Right lobe of liver (tissue), 6 donors: Measurements from ENCODE around the gene PLXNB2. TPM values are rescaled to one million over a fixed set of nuclear protein-coding genes. Genes with fewer than 3 reads are reported as not detected.

Source experiments
- ATAC-seq, 4 donors: fragments of 200-7000 bp; cut with Tn5 transposase; one replicate each; pipeline ENCODE4 v1.9.1; 2020; ENCODE audit warnings: mild to moderate bottlenecking in 4 of 4, moderate library complexity in 4 of 4
- DNase-seq, 3 donors: peaks; one replicate each; pipeline ENCODE4 v3.0.0-alpha.2; 2020
- H3K27ac ChIP-seq, 3 donors: fragments of 200-600 bp; one replicate each; pipeline ENCODE4 v1.8.0; 2022
- H3K27me3 ChIP-seq, 2 donors: fragments of 200-600 bp; one replicate each; pipeline ENCODE4 v1.8.0; 2022
- H3K36me3 ChIP-seq, 4 donors: fragments of 200-600 bp; sonication (generic) in 1 of 4; one replicate each; pipeline versions ENCODE4 v1.5.1 to v1.8.0; 2017 to 2022; ENCODE audit warnings: control low read depth in 1 of 4
- H3K4me1 ChIP-seq, 4 donors: fragments of 200-600 bp; sonication (generic) in 1 of 4; one replicate each; pipeline versions ENCODE4 v1.5.1 to v1.8.0; 2017 to 2022; ENCODE audit warnings: control low read depth in 1 of 4
- H3K4me3 ChIP-seq, 3 donors: fragments of 200-600 bp; one replicate each; pipeline ENCODE4 v1.8.0; 2022
- H3K9me3 ChIP-seq, 4 donors: fragments of 200-600 bp; sonication (generic) in 1 of 4; one replicate each; pipeline versions ENCODE4 v1.5.1 to v1.8.0; 2017 to 2022; ENCODE audit warnings: control low read depth in 1 of 4
- POLR2A ChIP-seq: fragments of 450-650 bp; IDR thresholded peaks from one replicate; pipeline ENCODE4 v1.6.1; 2017; ENCODE audit warnings: antibody characterized with exemption, mild to moderate bottlenecking
- WGBS: methylation state at CpG from one replicate; pipeline ENCODE4 v1.1.6; 2018; ENCODE audit warnings: low coverage, low lambda C conversion rate; ENCODE audit not compliant: insufficient coverage; ENCODE audit errors: missing lambda C conversion rate; 5-methylcytosine and 5-hydroxymethylcytosine counted together
- intact Hi-C, 2 donors: fragments of 100-400 bp; cut with DNase I; formaldehyde crosslinking; loops; one replicate each; pipeline versions ENCODE4 v1.11.2 to v1.14.1; 2022
- total RNA-seq, 6 experiments: library from RNA; depleted of rRNA in 2 of 6; stranded (reverse); fragments of >200 nt in 2 of 6; fragmentation: NEBNext Ultra II Directional in 3 of 6; extraction: Animal tissue kit (Norgen Biotek cat#: 25700) in 3 of 6; gene quantifications; one replicate each; pipeline versions ENCODE4 v1.1.0 to v1.2.4, GENCODE V29; 2016 to 2023
- TF ChIP-seq, protein P1 (sequence below), 4 donors: fragments of 200-600 bp in 3 of 4; fragments of 450-650 bp in 1 of 4; IDR thresholded peaks; one replicate each; pipeline versions ENCODE4 v1.5.1 to v1.8.0; 2016 to 2022; ENCODE audit warnings: antibody characterized with exemption in 4 of 4, mild to moderate bottlenecking in 2 of 4
- donor health status: DM: no; HTN: yes; CAD: no.
- donor health status: DM: no; HTN: no; CAD: no.
- donor health status: DM: no; HTN: no; CAD: no.
- donor health status: DM: no; HTN: yes; CAD: no.
- donor health status: DM: no; HTN: yes; CAD: no.

The PLXNB2 gene
- total RNA-seq, 6 experiments from 2014 or later, result 154 to 181 (median 161) TPM

DNA sequence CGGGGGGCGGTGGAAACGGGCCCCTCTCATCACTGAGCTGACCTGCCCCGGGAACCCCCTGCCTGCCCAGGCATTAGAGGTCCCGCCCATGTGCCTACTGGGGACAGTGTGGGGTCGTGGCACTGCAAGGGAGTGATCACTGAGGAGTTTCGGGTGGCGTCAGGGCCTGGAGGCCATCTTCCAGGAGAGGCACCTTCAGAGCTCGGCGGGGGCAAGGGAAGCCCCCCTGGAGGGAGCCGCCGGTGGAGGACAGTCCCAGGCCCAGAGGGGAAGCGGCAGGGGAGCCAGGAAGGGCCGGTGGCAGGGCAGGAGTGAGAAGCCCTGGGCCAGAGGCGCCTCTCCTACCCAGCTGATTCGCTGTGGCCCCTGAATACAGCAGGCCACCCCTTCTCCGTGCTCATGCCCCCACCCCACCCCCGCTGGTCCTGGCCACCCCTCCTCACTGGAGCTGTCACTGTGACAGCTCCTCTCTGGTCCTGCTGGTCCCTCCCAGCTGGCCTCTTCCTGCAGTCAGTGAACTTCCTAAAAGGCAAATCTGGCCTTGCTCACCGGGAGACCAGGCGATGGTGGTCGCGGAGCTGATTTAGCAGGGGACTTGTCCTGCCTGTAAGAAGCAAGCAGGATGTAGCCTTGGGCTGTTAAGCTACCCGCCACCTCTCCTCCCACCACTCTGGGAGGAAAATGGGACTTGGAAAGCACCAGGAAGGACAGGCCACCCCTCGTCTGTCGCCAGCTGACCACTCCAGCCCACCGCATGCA lies 35.2 kb downstream of the PLXNB2 start:
- ATAC-seq (no peak), DNase-seq (no peak)
- no peak for TF ChIP-seq POLR2A
- TF ChIP-seq, protein P1, sequence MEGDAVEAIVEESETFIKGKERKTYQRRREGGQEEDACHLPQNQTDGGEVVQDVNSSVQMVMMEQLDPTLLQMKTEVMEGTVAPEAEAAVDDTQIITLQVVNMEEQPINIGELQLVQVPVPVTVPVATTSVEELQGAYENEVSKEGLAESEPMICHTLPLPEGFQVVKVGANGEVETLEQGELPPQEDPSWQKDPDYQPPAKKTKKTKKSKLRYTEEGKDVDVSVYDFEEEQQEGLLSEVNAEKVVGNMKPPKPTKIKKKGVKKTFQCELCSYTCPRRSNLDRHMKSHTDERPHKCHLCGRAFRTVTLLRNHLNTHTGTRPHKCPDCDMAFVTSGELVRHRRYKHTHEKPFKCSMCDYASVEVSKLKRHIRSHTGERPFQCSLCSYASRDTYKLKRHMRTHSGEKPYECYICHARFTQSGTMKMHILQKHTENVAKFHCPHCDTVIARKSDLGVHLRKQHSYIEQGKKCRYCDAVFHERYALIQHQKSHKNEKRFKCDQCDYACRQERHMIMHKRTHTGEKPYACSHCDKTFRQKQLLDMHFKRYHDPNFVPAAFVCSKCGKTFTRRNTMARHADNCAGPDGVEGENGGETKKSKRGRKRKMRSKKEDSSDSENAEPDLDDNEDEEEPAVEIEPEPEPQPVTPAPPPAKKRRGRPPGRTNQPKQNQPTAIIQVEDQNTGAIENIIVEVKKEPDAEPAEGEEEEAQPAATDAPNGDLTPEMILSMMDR (IDR thresholded peaks at IDR 0.05), result no peak
- no peak overlapping the region for H3K4me3 ChIP-seq
- H3K36me3 ChIP-seq, result peaks cover 0 to 20% (median 7%) of the 10 kb centered on the region in 4 donors
- no peaks in the 10 kb centered on the region for H3K27me3 ChIP-seq
- intact Hi-C loops, result loop anchor here in 1 of 2 donors (10.0 kb wide), 1 partner anchor 53 kb away; the partner anchor contains the start of gene DENND6B
- no peak overlapping the region for H3K27ac ChIP-seq
- WGBS, result no CpG with 5 or more reads among the region's 26 CpGs
- no peaks in the 10 kb centered on the region for H3K9me3 ChIP-seq
- peaks cover 6 to 54% (median 23%) of the 10 kb centered on the region in 4 donors for H3K4me1 ChIP-seq

DNA sequence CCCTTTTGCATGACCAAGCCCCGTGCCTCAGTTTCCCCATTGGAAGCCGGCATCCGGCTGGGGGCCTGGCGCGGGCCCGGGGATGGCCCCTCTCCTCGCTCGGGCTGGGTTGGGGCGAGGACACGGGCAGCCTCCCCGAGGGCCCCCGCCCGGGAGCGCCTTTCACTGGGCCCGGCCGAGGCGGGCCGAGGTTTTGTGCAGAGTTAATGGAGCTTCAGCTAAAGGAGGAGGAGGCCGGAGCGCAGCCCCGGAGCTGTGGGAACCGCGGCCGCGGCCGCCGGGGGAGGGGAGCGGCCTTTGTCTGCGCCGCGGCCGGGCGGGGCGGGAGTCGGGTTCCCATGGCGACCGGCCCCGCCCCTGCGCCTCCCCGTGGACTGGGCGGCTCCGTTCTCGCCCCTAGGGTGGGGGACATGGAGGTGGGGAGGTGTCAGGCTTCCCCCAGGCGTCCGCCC lies 35.9 kb downstream of the PLXNB2 start:
- peaks cover 0 to 15% (median 6%) of the 10 kb centered on the region in 4 donors for H3K36me3 ChIP-seq
- DNase-seq, result peak in 2 of 3 donors; percentile 75 to 77
- peak overlapping the region in 1 of 3 donors; percentile 20 for H3K4me3 ChIP-seq
- peak; percentile 33 to 52 (median 49) for ATAC-seq
- H3K27ac ChIP-seq, result no peak overlapping the region
- H3K27me3 ChIP-seq, result no peaks in the 10 kb centered on the region
- H3K9me3 ChIP-seq, result no peaks in the 10 kb centered on the region
- intact Hi-C loops, result loop anchor here in 1 of 2 donors (10.0 kb wide), 1 partner anchor 53 kb away; the partner anchor contains the start of gene DENND6B
- TF ChIP-seq, protein P1 (IDR thresholded peaks at IDR 0.05), result peak in 1 of 4 donors; percentile 28
- no peak for TF ChIP-seq POLR2A
- 0% methylated on average over 3 of the region's 45 CpGs for WGBS
- peaks cover 6 to 57% (median 24%) of the 10 kb centered on the region in 4 donors for H3K4me1 ChIP-seq

DNA sequence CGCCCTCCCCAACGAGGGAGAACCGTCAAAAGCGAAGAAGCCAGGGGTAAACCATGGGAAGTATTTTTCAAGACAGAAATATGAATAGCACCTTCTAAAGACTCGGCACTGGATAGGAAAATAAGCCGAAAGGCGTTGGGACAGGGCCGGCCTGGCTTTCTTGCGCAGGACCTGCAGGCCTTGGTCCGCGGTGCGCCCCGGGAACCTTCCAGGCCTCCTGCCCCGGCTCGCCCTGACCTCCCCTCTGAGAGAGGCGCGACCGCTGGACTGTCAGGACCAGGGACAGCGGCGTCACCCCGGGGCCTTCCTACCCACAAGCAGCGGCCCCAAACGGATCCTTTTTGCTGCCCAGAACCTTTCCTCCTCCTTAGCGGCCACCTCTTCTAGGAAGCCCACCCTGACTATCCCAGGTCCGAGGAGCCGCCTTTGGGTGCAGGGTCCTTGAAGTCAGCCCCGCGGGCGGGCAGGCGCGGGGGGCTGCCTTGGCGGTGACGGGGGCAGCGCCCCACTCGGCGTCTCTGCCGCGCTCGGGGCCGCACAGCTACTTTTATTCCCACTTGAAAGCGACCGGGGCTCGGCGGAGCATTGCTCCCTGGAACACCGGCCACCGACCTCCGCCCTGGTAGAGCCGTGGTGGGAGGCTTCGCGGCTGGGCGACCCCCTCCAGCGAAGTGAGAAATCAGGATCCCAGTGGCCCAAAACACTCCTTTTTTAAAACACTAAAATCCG lies 36.6 kb downstream of the PLXNB2 start:
- no peaks in the 10 kb centered on the region for H3K9me3 ChIP-seq
- 3% methylated on average over 12 of the region's 53 CpGs for WGBS
- H3K36me3 ChIP-seq, result peaks cover 0 to 10% (median 4%) of the 10 kb centered on the region in 4 donors
- ATAC-seq (peak; percentile 45 to 59 (median 52)), DNase-seq (peak; percentile 77 to 79 (median 79))
- H3K27ac ChIP-seq, result peak overlapping the region in 1 of 3 donors; percentile 7
- peak overlapping the region; percentile 32 to 42 (median 35) for H3K4me3 ChIP-seq
- intact Hi-C loops, result loop anchor here in 1 of 2 donors (10.0 kb wide), 1 partner anchor 54 kb away; the partner anchor contains the start of gene DENND6B
- H3K4me1 ChIP-seq, result peaks cover 6 to 55% (median 24%) of the 10 kb centered on the region in 4 donors
- H3K27me3 ChIP-seq, result no peaks in the 10 kb centered on the region
- TF ChIP-seq, protein P1 (IDR thresholded peaks at IDR 0.05), result no peak
- TF ChIP-seq POLR2A, result no peak

DNA sequence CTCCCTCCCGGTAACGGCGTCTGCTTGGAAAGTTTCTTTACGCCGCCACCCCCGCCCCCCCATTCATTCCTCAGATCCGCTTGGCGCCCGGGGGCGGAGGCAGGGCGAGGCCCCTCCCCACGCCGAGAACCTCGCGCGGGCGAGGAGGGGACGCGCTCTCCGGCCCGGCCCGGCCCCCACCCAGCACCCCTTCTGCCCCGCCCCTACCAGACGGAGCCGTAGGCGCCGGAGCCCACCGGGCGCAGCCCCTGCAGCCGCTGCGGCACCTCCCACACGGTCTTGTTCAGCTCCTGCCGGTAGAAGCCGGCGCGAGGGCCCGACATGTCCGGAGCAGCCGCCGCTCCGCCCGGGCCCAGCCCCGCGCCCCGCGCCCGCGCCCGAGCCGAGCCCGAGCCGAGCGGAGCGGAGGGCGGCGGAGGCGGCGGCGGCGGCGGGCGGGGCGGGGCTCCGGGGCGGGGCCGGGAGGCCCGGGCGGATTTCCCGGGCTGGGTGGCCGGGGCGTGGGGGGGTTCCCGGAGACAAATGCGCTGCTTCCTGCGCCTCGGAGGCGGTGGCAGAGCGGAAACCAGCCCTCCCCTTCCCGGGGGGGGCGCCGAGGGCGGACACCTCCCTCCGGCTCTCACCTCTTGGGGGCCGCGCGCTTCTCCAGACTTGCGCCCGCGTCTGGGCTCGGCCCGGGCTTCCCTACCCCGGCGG lies 37.3 kb downstream of the PLXNB2 start, which contains the start of gene MAPK11:
TSS of gene MAPK11 (minus strand) at position 411 of the 696 bp plus-strand sequence. CDS start at position 323, 88 bp downstream.
- peak in 1 of 3 donors; percentile 68 for DNase-seq
- no CpG with 5 or more reads among the region's 92 CpGs for WGBS
- TF ChIP-seq, protein P1 (IDR thresholded peaks at IDR 0.05), result no peak
- peak within 1 kb of the TSS; percentile 35 to 42 (median 40) for H3K4me3 ChIP-seq
- H3K27me3 ChIP-seq, result no peaks in the 10 kb centered on the region
- intact Hi-C loops, result loop anchor here (5.0 to 10.0 kb wide), 2 partner anchors 55 to 72 kb away; partner anchors contain the start of genes DENND6B (in 1 of the 2) and PPP6R2 (in 1 of the 2)
- no peaks in the 10 kb centered on the region for H3K9me3 ChIP-seq
- peak within 1 kb of the TSS in 1 of 3 donors; percentile 7 for H3K27ac ChIP-seq
- peak; percentile 16 to 30 (median 23) for ATAC-seq
- H3K4me1 ChIP-seq, result peaks cover 6 to 49% (median 24%) of the 10 kb centered on the region in 4 donors
- H3K36me3 ChIP-seq, result peaks cover 0 to 4% (median 1%) of the 10 kb centered on the region in 4 donors
